BLaER1 (cell line): Measurements from ENCODE around the gene GAD1.

Experiments
- H3K27ac ChIP-seq: shearing (Covaris generic); formaldehyde crosslinking; 2 replicates; pipeline ENCODE4 v1.8.1; 2022
- H3K27me3 ChIP-seq: shearing (Covaris generic); formaldehyde crosslinking; 2 replicates; pipeline ENCODE4 v1.8.1; 2022
- H3K36me3 ChIP-seq: shearing (Covaris generic); formaldehyde crosslinking; 2 replicates; pipeline ENCODE4 v1.8.1; 2022
- H3K4me1 ChIP-seq: shearing (Covaris generic); formaldehyde crosslinking; 2 replicates; pipeline ENCODE4 v1.8.1; 2022
- H3K4me2 ChIP-seq: shearing (Covaris generic); formaldehyde crosslinking; 2 replicates; pipeline ENCODE4 v1.8.1; 2022
- H3K4me3 ChIP-seq: shearing (Covaris generic); formaldehyde crosslinking; 2 replicates; pipeline ENCODE4 v1.8.1; 2022
- H3K9ac ChIP-seq: shearing (Covaris generic); formaldehyde crosslinking; 2 replicates; pipeline ENCODE4 v1.8.1; 2022
- H3K9me3 ChIP-seq: shearing (Covaris generic); formaldehyde crosslinking; 2 replicates; pipeline ENCODE4 v1.8.1; 2022
- H4K20me1 ChIP-seq: shearing (Covaris generic); formaldehyde crosslinking; 2 replicates; pipeline ENCODE4 v1.8.1; 2022
- Cebpa-rat ChIP-seq: shearing (Covaris generic); IDR thresholded peaks from 2 replicates; pipeline ENCODE4 v1.8.1; 2022

Gene GAD1

DNA sequence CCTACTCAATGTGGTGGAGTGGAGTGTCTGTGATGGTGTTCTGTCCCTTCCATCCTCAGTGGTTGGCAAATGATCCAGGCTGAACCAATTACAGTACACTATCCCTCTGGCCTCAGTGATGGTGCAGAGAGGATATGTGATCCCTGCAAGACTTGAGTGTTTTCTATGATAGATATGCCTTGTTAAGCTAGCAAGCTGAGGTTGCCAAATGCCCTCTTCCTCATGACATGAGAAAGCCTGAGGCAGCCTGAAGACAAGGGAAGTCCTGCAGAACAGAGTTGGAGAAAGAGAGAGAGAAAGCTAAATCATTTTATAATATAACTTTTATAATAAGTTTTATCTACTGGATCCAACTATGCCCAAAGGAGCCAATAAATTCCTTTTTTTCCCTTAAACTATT is 70.8 kb downstream of the GAD1 start:
- no peak for TF ChIP-seq Cebpa-rat
- no peaks in the 10 kb centered on the region for H3K36me3 ChIP-seq
- H4K20me1 ChIP-seq: no peaks in the 10 kb centered on the region
- H3K27me3 ChIP-seq: no peaks in the 10 kb centered on the region
- no peak overlapping the region for H3K4me2 ChIP-seq
- H3K9ac ChIP-seq: no peak overlapping the region
- H3K9me3 ChIP-seq: no peaks in the 10 kb centered on the region
- no peak overlapping the region for H3K27ac ChIP-seq
- no peaks in the 10 kb centered on the region for H3K4me1 ChIP-seq
- H3K4me3 ChIP-seq: no peak overlapping the region

DNA sequence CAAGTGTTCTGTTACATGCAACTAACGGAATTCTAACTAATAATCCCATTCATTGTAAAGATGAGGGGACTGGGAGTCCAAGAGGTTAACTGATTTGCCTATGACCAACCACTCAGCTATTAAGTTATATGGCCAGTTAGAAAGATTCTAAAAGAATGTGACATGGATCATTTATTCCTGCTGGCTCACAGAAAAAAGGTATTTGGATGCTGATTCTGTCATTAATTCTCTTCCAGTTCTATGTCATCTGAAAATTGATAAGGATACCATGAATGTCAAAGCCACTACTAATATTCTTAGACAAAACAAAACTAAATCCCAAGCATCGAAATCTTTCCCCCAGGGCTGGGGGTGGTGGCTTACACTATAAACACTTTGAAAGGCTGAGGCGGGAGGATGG is 71.2 kb downstream of the GAD1 start:
- H3K36me3 ChIP-seq: no peaks in the 10 kb centered on the region
- no peak for TF ChIP-seq Cebpa-rat
- H3K9ac ChIP-seq: no peak overlapping the region
- no peak overlapping the region for H3K4me3 ChIP-seq
- no peaks in the 10 kb centered on the region for H3K27me3 ChIP-seq
- no peaks in the 10 kb centered on the region for H3K9me3 ChIP-seq
- H3K27ac ChIP-seq: no peak overlapping the region
- no peaks in the 10 kb centered on the region for H3K4me1 ChIP-seq
- no peak overlapping the region for H3K4me2 ChIP-seq
- H4K20me1 ChIP-seq: no peaks in the 10 kb centered on the region

- TF ChIP-seq Cebpa-rat: no peak
- Histone ChIP-seq H3K4me3 (no peak overlapping the region), H3K36me3 (no peaks in the 10 kb centered on the region), H3K27ac (no peak overlapping the region), H3K4me1 (no peaks in the 10 kb centered on the region), H3K9ac (no peak overlapping the region), H3K27me3 (no peaks in the 10 kb centered on the region), H3K9me3 (no peaks in the 10 kb centered on the region), H4K20me1 (no peaks in the 10 kb centered on the region), H3K4me2 (no peak overlapping the region)
Measured at GRCh38 chr2:170891893-170892292, 75.2 kb downstream of the GAD1 start.

DNA sequence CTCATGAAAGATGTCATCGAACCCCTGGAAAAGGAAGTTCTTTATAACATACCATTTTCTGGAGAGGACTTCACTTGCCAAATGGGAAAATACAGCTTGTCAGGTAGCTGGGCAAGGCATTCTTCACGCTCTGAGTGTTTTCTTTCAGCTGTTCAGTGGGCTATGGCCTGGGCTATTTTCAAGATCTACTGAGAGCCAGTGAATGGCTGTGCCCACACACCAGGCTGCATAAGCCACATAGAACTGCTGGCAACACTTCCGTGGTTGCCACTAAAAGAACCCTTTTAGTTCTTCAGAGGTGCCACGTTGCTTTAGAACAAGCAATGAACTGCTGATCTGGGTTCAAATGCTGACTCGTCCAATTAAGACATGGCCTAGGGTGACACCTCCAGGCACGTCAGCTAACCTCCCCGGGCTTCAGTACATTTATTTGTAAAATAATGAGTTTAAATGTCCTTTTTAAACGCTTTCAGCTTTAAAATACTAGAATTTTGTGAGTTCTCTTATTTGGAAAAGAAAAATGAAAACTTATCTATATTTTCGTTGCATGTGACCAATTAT is 75.8 kb downstream of the GAD1 start:
- no peak for TF ChIP-seq Cebpa-rat
- Histone ChIP-seq H3K9me3 (no peaks in the 10 kb centered on the region), H3K9ac (no peak overlapping the region), H3K36me3 (no peaks in the 10 kb centered on the region), H3K27me3 (no peaks in the 10 kb centered on the region), H4K20me1 (no peaks in the 10 kb centered on the region), H3K27ac (no peak overlapping the region), H3K4me3 (no peak overlapping the region), H3K4me2 (no peak overlapping the region), H3K4me1 (no peaks in the 10 kb centered on the region)

DNA sequence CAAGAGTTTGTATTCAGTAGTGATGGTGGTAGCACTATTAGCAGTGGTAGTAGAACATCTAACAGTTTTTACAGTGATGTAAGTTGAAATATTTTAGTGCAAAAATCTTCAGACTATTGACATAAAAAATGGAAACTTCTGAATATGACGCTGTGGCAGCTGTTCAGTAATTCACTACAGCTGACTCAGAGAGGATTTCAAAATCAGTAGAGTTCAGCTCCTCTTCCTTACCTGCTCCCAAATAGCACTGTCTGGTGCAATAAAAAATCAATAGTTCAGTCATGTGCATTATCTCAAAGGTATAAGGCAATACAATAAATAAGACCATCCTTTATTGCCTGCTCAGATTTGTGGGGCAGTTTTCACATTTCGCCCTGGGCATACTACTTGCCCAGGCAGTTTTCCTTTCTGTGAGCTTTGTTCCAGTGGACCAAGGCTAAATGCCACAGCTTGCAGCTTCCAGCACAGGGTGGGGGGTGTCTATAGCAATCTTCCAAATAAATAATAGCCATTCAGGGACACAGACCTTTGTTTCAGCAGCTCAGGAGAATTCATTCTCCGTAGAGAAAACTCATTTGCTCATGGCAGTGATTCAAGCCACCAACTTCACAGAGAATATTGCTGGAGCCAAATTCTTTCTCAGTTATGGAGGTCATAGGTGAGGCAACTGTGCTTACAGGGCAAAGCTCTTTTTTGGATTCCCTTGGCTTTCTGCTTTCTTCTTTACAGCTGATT is 78.5 kb downstream of the GAD1 start:
- H3K4me3 ChIP-seq: no peak overlapping the region
- H3K9me3 ChIP-seq: no peaks in the 10 kb centered on the region
- H3K27ac ChIP-seq: no peak overlapping the region
- H3K27me3 ChIP-seq: no peaks in the 10 kb centered on the region
- H3K9ac ChIP-seq: no peak overlapping the region
- TF ChIP-seq Cebpa-rat: no peak
- no peak overlapping the region for H3K4me2 ChIP-seq
- H3K4me1 ChIP-seq: no peaks in the 10 kb centered on the region
- no peaks in the 10 kb centered on the region for H3K36me3 ChIP-seq
- no peaks in the 10 kb centered on the region for H4K20me1 ChIP-seq

DNA sequence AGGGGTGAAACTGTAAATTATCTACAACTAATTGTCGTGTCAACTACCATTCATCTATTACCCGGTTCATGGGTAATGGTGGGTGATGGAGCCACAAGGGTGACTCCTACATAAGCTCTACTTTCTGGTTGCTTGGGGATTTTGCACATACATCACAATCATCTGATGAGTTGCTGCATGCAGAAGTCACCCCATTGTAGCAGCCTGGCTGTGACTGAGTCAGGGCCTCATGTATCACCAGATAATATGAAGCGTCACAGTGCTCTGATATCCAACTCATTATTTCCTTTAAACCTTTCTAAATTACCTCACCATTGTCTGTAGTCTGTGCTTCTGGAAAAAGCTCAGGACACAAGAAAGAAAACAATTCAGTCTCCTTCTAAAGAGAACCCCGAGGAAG is 79.9 kb downstream of the GAD1 start:
- H3K4me2 ChIP-seq: no peak overlapping the region

DNA sequence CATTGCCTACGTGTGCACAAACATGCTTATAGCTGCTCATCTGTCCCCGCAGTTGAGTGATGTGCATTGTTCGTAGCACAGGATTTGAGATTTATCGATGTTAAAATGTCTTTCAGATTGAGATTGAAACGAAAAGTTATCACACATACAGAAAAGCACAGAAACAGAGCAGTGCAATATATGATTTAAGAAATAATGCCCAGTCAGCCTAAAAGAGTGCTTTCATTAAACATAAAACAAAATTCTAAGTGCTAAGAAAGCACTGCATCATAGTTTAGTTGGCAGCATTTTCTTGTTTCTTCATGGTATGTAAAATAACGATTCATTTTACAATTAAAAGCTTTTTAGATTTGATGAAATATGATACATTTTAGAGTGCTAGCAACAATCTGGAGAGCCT is 80.4 kb downstream of the GAD1 start:
- Histone ChIP-seq H3K27ac (no peak overlapping the region), H3K9ac (no peak overlapping the region), H3K9me3 (no peaks in the 10 kb centered on the region), H3K4me1 (no peaks in the 10 kb centered on the region), H4K20me1 (no peaks in the 10 kb centered on the region), H3K36me3 (no peaks in the 10 kb centered on the region), H3K27me3 (no peaks in the 10 kb centered on the region), H3K4me3 (no peak overlapping the region), H3K4me2 (no peak overlapping the region)
- TF ChIP-seq Cebpa-rat: no peak

More for the DNA sequence above, 79.9 kb downstream of the GAD1 start:
- Histone ChIP-seq H3K27me3 (no peaks in the 10 kb centered on the region), H3K36me3 (no peaks in the 10 kb centered on the region), H3K9ac (no peak overlapping the region), H3K4me1 (no peaks in the 10 kb centered on the region), H3K9me3 (no peaks in the 10 kb centered on the region), H3K4me3 (no peak overlapping the region), H3K27ac (no peak overlapping the region), H4K20me1 (no peaks in the 10 kb centered on the region)
- TF ChIP-seq Cebpa-rat: no peak

- Histone ChIP-seq H3K9ac (no peak overlapping the region), H3K27me3 (no peaks in the 10 kb centered on the region), H3K4me1 (no peaks in the 10 kb centered on the region), H4K20me1 (no peaks in the 10 kb centered on the region), H3K27ac (no peak overlapping the region), H3K4me2 (no peak overlapping the region), H3K4me3 (no peak overlapping the region), H3K9me3 (peaks cover 25% of the 10 kb centered on the region), H3K36me3 (no peaks in the 10 kb centered on the region)
- TF ChIP-seq Cebpa-rat: no peak
Measured at GRCh38 chr2:170905864-170906263, 89.2 kb downstream of the GAD1 start.
